Fibroblast of lung (primary cell): ENCODE measurements around the gene CLEC5A. TPM values are rescaled to one million over a fixed set of nuclear protein-coding genes. Genes with fewer than 3 reads are reported as not detected.

Source experiments
- DNase-seq, 2 donors: peaks; one replicate each; pipeline versions ENCODE4 v3.0.0 to v3.0.0-alpha.2; 2010; ENCODE audit warnings: low read depth in 2 of 2
- H2AFZ ChIP-seq: 2 replicates; pipeline ENCODE4 v1.5.1; 2012; ENCODE audit warnings: low read length, control low read depth, inconsistent platforms
- H3K27ac ChIP-seq: 2 replicates; pipeline ENCODE4 v1.5.1; 2011; ENCODE audit warnings: low read length, control low read depth; ENCODE audit not compliant: insufficient read depth
- H3K27me3 ChIP-seq: 2 replicates; pipeline ENCODE4 v1.5.1; 2011; ENCODE audit warnings: mild to moderate bottlenecking, low read length; ENCODE audit not compliant: control insufficient read depth, insufficient read depth
- H3K36me3 ChIP-seq: 2 replicates; pipeline ENCODE4 v1.5.1; 2011; ENCODE audit warnings: low read length; ENCODE audit not compliant: control insufficient read depth, insufficient read depth
- H3K4me1 ChIP-seq: 2 replicates; pipeline ENCODE4 v1.5.1; 2011; ENCODE audit warnings: low read length; ENCODE audit not compliant: control insufficient read depth, insufficient read depth; ENCODE audit errors: extremely low read depth
- H3K4me2 ChIP-seq: 2 replicates; pipeline ENCODE4 v1.5.1; 2011; ENCODE audit warnings: low read length, control low read depth; ENCODE audit not compliant: insufficient read depth; ENCODE audit errors: extremely low read depth
- H3K4me3 ChIP-seq, 4 experiments: fragments of 200-600 bp in 1 of 4; sonication (generic) in 1 of 4; replicated peaks in 1 of 4; 2 replicates each; pipeline ENCODE4 v1.5.1; 2011 to 2016; ENCODE audit warnings: low read length in 4 of 4, low read depth in 3 of 4, mild to moderate bottlenecking in 3 of 4, control low read depth in 2 of 4, inconsistent platforms in 1 of 4, mixed read lengths in 1 of 4; ENCODE audit not compliant: insufficient read depth in 1 of 4; ENCODE audit errors: control extremely low read depth in 1 of 4
- H3K79me2 ChIP-seq: 2 replicates; pipeline ENCODE4 v1.5.1; 2012; ENCODE audit warnings: mild to moderate bottlenecking, low read length, inconsistent platforms; ENCODE audit not compliant: control insufficient read depth, insufficient read depth
- H3K9ac ChIP-seq: 2 replicates; pipeline ENCODE4 v1.5.1; 2011; ENCODE audit warnings: mild to moderate bottlenecking, low read length, control low read depth; ENCODE audit not compliant: insufficient read depth
- H3K9me3 ChIP-seq: 2 replicates; pipeline ENCODE4 v1.5.1; 2012; ENCODE audit warnings: low read depth, low read length; ENCODE audit not compliant: control insufficient read depth, insufficient read depth
- H4K20me1 ChIP-seq: 2 replicates; pipeline ENCODE4 v1.5.1; 2011; ENCODE audit warnings: low read length; ENCODE audit not compliant: control insufficient read depth, insufficient read depth; ENCODE audit errors: extremely low read depth
- EZH2 ChIP-seq: IDR thresholded peaks from 2 replicates; pipeline ENCODE4 v1.5.1; 2012; ENCODE audit warnings: low read length, control low read depth, mild to moderate bottlenecking; ENCODE audit errors: missing control alignments
- polyA plus RNA-seq, 2 donors: library from polyadenylated mRNA; depleted of rRNA in 1 of 2; stranded (reverse) in 1 of 2; unstranded in 1 of 2; fragments of >200 nt; gene quantifications; 2 replicates each; pipeline ENCODE4 v1.2.1, GENCODE V29; 2011 to 2012; ENCODE audit warnings: missing spikeins in 1 of 2
- total RNA-seq: library from RNA; depleted of rRNA; stranded (reverse); fragments of >200 nt; gene quantifications from 2 replicates; pipeline ENCODE4 v1.2.1, GENCODE V29; 2014
- TF ChIP-seq, protein P1 (sequence below), 2 donors: IDR thresholded peaks in 1 of 2; conservative IDR thresholded peaks in 1 of 2; 1 replicate in 1 of 2; 2 replicates in 1 of 2; pipeline ENCODE4 v1.5.1; 2011 to 2012; ENCODE audit warnings: low read length in 2 of 2, control low read depth in 1 of 2, inconsistent platforms in 1 of 2, low read depth in 1 of 2, mild to moderate bottlenecking in 1 of 2

The CLEC5A gene
- total and polyA plus RNA-seq, 2 donors (not counting 1 experiment from before 2014, with no cell fraction given), result not detected

DNA sequence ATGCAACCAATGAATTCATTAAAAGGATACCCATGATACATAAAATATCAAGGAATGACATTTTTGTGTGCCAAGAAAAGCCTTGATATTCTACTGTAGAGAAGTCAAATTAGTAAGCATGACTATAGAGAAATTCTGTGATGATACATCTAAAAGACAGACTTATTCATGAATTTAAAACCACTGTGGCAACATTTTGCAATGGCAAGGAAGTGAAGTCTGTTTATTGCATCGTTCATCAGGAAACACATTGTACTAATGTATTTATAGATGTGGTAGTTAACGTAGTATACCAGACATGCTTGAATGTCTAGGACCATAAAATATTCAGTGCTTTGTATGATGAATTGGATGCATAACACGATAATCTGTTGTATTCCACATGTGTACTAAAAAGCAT lies 9.3 kb upstream of the CLEC5A start:
- no peak for DNase-seq
- H3K9me3 ChIP-seq, result no peaks in the 10 kb centered on the region
- no peak overlapping the region for H3K4me2 ChIP-seq
- no peak overlapping the region for H3K9ac ChIP-seq
- no peak overlapping the region for H3K4me3 ChIP-seq
- H3K36me3 ChIP-seq, result no peaks in the 10 kb centered on the region
- H3K27me3 ChIP-seq, result no peaks in the 10 kb centered on the region
- H3K27ac ChIP-seq, result no peak overlapping the region
- no peaks in the 10 kb centered on the region for H4K20me1 ChIP-seq
- H3K79me2 ChIP-seq, result no peaks in the 10 kb centered on the region
- no peak for TF ChIP-seq EZH2
- TF ChIP-seq, protein P1, sequence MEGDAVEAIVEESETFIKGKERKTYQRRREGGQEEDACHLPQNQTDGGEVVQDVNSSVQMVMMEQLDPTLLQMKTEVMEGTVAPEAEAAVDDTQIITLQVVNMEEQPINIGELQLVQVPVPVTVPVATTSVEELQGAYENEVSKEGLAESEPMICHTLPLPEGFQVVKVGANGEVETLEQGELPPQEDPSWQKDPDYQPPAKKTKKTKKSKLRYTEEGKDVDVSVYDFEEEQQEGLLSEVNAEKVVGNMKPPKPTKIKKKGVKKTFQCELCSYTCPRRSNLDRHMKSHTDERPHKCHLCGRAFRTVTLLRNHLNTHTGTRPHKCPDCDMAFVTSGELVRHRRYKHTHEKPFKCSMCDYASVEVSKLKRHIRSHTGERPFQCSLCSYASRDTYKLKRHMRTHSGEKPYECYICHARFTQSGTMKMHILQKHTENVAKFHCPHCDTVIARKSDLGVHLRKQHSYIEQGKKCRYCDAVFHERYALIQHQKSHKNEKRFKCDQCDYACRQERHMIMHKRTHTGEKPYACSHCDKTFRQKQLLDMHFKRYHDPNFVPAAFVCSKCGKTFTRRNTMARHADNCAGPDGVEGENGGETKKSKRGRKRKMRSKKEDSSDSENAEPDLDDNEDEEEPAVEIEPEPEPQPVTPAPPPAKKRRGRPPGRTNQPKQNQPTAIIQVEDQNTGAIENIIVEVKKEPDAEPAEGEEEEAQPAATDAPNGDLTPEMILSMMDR (conservative IDR thresholded peaks at IDR 0.05 in 1 of 2, IDR thresholded peaks at IDR 0.05 in 1 of 2; ENCODE audit: low read depth in 1 of 2, low read length in 2 of 2), result no peak
- no peaks in the 10 kb centered on the region for H3K4me1 ChIP-seq
- H2AFZ ChIP-seq, result no peak overlapping the region

GRCh38 chr7:141954334-141954733 lies 7.6 kb upstream of the CLEC5A start:
- H2AFZ ChIP-seq, result no peak overlapping the region
- no peak overlapping the region for H3K9ac ChIP-seq
- no peaks in the 10 kb centered on the region for H3K9me3 ChIP-seq
- no peaks in the 10 kb centered on the region for H3K79me2 ChIP-seq
- no peaks in the 10 kb centered on the region for H3K4me1 ChIP-seq
- H3K27me3 ChIP-seq, result no peaks in the 10 kb centered on the region
- no peak overlapping the region for H3K27ac ChIP-seq
- no peak overlapping the region for H3K4me3 ChIP-seq
- H3K36me3 ChIP-seq, result no peaks in the 10 kb centered on the region
- no peaks in the 10 kb centered on the region for H4K20me1 ChIP-seq
- no peak for DNase-seq
- no peak overlapping the region for H3K4me2 ChIP-seq
- TF ChIP-seq, protein P1 (conservative IDR thresholded peaks at IDR 0.05 in 1 of 2, IDR thresholded peaks at IDR 0.05 in 1 of 2; ENCODE audit: low read depth in 1 of 2, low read length in 2 of 2), result no peak
- no peak for TF ChIP-seq EZH2

DNA sequence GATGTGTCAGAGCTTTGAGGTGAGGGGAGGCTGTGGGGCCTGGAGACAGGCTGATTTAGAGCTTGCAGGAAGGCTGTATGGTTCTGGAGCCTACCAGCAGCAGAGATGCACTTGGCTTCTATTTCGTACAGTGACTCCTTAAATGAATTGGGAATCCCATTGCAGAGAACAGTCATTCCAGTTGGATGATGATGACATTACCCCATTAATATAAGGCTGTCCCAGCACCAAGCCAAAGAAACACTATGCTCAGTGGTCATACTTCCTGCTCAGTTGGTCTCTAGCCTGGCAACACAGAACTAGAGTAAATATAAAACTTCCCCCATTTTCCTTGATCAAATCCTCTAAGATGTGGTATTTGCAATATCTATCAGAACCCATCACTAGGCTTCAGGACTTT lies 5.7 kb upstream of the CLEC5A start:
- Histone ChIP-seq H3K36me3 (no peaks in the 10 kb centered on the region), H3K9ac (no peak overlapping the region), H3K27me3 (no peaks in the 10 kb centered on the region), H4K20me1 (no peaks in the 10 kb centered on the region), H2AFZ (no peak overlapping the region), H3K4me1 (no peaks in the 10 kb centered on the region), H3K27ac (no peak overlapping the region), H3K4me2 (no peak overlapping the region), H3K9me3 (no peaks in the 10 kb centered on the region), H3K79me2 (no peaks in the 10 kb centered on the region), H3K4me3 (no peak overlapping the region)
- no peak for DNase-seq
- TF ChIP-seq, protein P1 (conservative IDR thresholded peaks at IDR 0.05 in 1 of 2, IDR thresholded peaks at IDR 0.05 in 1 of 2; ENCODE audit: low read depth in 1 of 2, low read length in 2 of 2), result no peak
- no peak for TF ChIP-seq EZH2
